ENCODE results near the gene SLC8A1. TPM values are rescaled to one million over a fixed set of nuclear protein-coding genes. Genes with fewer than 3 reads are reported as not detected.

SLC8A1 gene
- total and polyA plus RNA-seq, 7 donors, result 0.20 to 4.9 (median 2.3) TPM

DNA sequence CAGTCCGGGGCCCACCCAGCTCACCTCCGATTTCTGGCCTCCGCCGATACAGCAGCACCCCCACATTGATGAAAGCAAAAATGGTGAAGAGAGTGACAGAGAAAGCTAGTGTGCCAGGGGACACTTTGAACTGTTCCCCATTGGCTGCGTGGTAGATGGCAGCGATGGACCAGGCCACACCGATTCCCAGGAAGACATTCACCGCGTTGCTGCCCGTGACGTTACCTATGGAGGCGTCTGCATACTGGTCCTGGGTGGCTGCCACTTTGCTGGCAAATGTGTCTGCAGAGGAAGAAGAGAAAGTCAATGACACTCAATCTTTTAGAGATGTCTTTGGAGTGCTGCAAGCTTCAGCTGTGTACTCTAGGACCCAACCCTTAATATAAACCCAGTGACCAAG, 336.5 kb downstream of the SLC8A1 start:
- Histone ChIP-seq H3K9me3 (no peaks in the 10 kb centered on the region), H3K4me1 (no peaks in the 10 kb centered on the region), H3K4me3 (no peak overlapping the region), H3K27ac (no peak overlapping the region), H3K36me3 (ENCODE audit: insufficient read depth in 1 of 2, low read depth in 1 of 2) (no peaks in the 10 kb centered on the region), H3K27me3 (ENCODE audit: insufficient read depth in 3 of 3, low read length in 2 of 3) (no peaks in the 10 kb centered on the region)
- TF ChIP-seq, protein P1, sequence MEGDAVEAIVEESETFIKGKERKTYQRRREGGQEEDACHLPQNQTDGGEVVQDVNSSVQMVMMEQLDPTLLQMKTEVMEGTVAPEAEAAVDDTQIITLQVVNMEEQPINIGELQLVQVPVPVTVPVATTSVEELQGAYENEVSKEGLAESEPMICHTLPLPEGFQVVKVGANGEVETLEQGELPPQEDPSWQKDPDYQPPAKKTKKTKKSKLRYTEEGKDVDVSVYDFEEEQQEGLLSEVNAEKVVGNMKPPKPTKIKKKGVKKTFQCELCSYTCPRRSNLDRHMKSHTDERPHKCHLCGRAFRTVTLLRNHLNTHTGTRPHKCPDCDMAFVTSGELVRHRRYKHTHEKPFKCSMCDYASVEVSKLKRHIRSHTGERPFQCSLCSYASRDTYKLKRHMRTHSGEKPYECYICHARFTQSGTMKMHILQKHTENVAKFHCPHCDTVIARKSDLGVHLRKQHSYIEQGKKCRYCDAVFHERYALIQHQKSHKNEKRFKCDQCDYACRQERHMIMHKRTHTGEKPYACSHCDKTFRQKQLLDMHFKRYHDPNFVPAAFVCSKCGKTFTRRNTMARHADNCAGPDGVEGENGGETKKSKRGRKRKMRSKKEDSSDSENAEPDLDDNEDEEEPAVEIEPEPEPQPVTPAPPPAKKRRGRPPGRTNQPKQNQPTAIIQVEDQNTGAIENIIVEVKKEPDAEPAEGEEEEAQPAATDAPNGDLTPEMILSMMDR (IDR thresholded peaks at IDR 0.05), result no peak
- DNase-seq (no peak), ATAC-seq (no peak)
- intact Hi-C loops (cut with DNase I), result no loop called here
- 97% methylated on average over 12 of the region's 12 CpGs for WGBS, 3 donors

DNA sequence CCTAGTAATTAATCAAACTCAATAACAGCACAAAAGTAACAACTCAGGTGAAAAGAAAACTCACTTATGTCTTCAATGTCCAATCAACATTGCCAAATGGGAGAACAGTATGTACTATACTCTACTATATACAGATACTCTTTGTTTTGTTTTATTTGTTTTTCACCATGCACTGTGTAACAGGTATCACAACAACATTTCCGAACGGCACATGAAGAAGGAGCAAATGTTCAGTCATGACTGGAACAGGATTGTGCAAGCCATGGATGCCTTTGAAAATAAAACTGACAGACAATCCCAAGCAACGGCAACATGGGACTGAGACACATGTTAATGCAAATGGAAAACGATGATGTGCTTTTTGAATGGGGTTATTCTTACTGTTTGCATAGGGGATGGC, 337.9 kb downstream of the SLC8A1 start:
- Histone ChIP-seq H3K36me3 (ENCODE audit: insufficient read depth in 1 of 2, low read depth in 1 of 2) (no peaks in the 10 kb centered on the region), H3K4me1 (no peaks in the 10 kb centered on the region), H3K27me3 (ENCODE audit: insufficient read depth in 3 of 3, low read length in 2 of 3) (no peaks in the 10 kb centered on the region), H3K4me3 (no peak overlapping the region), H3K9me3 (no peaks in the 10 kb centered on the region), H3K27ac (no peak overlapping the region)
- intact Hi-C loops (cut with DNase I), result no loop called here
- TF ChIP-seq, protein P1 (IDR thresholded peaks at IDR 0.05), result no peak
- DNase-seq, result no peak
- WGBS, 3 donors, result 45 to 52% (median 49%) methylated on average over 4 of the region's 4 CpGs
- ATAC-seq, result no peak

DNA sequence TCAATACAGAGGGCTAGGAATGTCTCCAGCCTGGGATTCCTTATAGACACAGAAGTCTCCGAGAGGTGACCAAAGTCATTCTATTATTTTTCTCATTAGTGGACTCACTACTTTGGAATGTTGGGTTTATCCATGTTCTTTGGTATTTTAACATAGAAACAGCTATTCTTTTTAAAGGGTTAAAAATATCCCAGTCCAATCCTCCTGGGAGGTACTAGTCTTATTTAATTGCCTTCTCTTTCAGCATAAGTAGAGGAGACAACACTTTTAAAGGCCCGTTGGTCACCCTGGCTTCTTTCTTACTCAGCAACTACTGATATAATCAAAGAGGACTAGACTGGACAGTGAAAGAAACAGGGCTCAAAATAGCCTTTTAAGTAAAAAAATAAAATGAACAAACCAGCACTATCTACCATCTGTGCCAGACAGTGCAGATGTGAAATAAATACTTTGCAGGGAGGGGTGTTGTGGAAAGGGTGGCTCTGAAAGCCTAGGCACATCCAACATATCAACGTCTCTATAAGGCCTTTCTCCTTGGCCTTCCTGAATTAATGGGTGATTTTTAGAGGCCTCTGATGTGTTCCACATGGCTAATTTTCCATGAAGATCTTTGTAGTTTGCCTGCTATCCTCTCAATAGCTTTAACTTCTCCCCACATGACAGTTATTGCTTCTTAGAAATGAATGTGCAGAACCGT, 338.5 kb downstream of the SLC8A1 start:
- no peak overlapping the region for H3K27ac ChIP-seq
- intact Hi-C loops (cut with DNase I), result no loop called here

DNA sequence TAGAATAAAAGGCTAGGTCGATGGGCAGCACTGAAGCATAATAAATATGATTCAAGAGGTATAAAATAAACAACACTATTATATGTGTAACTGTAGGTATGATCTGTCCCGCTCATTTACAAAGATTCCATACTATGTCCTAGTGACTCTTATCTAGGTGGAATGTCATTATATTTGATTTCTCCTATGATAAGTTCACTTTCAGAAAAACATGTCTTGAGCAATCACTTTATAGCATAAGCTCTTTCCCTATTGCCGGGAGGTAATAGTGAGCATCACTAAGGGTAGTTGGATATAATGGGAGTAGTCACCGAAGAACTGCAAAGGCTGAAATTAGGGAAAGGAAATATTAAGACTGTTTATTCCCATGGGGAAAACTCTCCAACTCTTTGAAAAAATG, 342.5 kb downstream of the SLC8A1 start:
- Histone ChIP-seq H3K36me3 (ENCODE audit: insufficient read depth in 1 of 2, low read depth in 1 of 2) (no peaks in the 10 kb centered on the region), H3K27me3 (ENCODE audit: insufficient read depth in 3 of 3, low read length in 2 of 3) (no peaks in the 10 kb centered on the region), H3K27ac (no peak overlapping the region), H3K4me3 (no peak overlapping the region), H3K9me3 (no peaks in the 10 kb centered on the region), H3K4me1 (no peaks in the 10 kb centered on the region)
- 92 to 95% (median 93%) methylated on average over 4 of the region's 4 CpGs for WGBS, 3 donors
- intact Hi-C loops (cut with DNase I), result no loop called here
- TF ChIP-seq, protein P1 (IDR thresholded peaks at IDR 0.05), result no peak
- no peak for DNase-seq
- no peak for ATAC-seq

More for the DNA sequence above, 338.5 kb downstream of the SLC8A1 start:
- WGBS, 3 donors, result 42 to 52% (median 51%) methylated on average over 4 of the region's 4 CpGs
- Histone ChIP-seq H3K9me3 (no peaks in the 10 kb centered on the region), H3K36me3 (ENCODE audit: insufficient read depth in 1 of 2, low read depth in 1 of 2) (no peaks in the 10 kb centered on the region), H3K4me1 (no peaks in the 10 kb centered on the region), H3K27me3 (ENCODE audit: insufficient read depth in 3 of 3, low read length in 2 of 3) (no peaks in the 10 kb centered on the region), H3K4me3 (no peak overlapping the region)
- DNase-seq, result no peak
- TF ChIP-seq, protein P1 (IDR thresholded peaks at IDR 0.05), result no peak
- no peak for ATAC-seq

DNA sequence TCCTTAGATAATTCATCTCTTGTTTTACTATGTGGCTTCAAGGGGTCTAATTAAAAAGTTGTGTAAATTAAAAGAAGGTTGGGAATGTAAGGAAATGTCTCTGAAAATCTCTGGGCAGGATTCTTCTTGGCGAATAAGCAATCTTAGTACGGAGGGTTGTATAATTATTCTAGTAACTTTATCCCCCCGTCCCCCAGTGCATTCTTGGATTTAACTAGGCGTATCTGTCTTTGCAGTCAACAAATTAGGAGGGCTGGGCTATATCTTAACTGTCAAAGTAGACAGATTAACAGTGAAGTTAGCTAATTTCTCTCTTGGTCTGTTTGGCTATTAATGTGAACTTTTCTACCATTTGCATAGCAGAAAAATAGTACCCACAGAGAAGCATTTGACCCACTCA, 343.0 kb downstream of the SLC8A1 start:
- ATAC-seq (no peak), DNase-seq (no peak)
- H3K27me3 ChIP-seq (ENCODE audit: insufficient read depth in 3 of 3, low read length in 2 of 3), result no peaks in the 10 kb centered on the region
- no peak overlapping the region for H3K27ac ChIP-seq
- TF ChIP-seq, protein P1 (IDR thresholded peaks at IDR 0.05), result no peak
- no peaks in the 10 kb centered on the region for H3K9me3 ChIP-seq
- no peaks in the 10 kb centered on the region for H3K36me3 ChIP-seq (ENCODE audit: insufficient read depth in 1 of 2, low read depth in 1 of 2)
- H3K4me3 ChIP-seq, result no peak overlapping the region
- H3K4me1 ChIP-seq, result no peaks in the 10 kb centered on the region
- intact Hi-C loops (cut with DNase I), result no loop called here
- 76% methylated on average over 4 of the region's 4 CpGs for WGBS, 3 donors

Measured in psoas muscle (tissue), 8 donors.